ENCODE results near the gene MON1A.

MON1A gene

DNA sequence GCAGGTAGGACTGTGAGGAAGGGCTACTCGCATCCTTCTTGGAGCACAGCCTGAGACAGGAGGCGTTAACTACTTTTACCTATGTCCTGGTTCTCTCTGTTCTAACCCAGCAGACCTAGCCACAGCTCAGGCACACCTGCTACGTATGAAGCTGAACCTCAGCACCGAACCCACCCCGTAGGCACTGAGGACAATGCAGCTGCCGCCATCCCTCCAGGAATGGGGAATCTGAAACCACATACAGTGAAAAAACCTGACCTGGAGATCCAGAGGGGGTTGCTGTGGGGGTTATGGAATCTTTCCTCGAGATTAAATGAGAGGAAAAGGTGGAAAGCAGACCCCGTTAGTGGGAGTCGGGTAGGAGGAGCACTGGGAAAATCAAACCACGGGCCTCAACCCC lies 40.3 kb downstream of the MON1A start:
- no peak for DNase-seq (ENCODE audit: low read depth in 2 of 2)

DNA sequence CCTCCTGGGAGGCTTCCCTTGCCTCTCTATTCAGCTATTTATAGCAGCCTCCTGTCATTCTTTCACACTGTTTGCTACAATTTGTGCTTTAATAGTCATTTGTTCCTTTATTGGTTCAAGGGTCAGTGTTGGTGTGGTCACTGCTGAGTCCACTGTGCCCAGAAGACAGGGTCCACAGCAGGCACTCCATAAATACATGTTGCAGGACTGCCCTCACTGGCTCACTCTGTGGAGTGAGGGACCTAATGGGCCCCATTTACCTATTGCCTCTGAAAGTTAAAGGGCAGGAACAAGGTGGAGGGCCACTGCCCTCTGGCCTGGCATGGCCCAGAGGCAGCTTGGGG lies 42.7 kb downstream of the MON1A start:
- no peak for DNase-seq (ENCODE audit: low read depth in 2 of 2)

DNA sequence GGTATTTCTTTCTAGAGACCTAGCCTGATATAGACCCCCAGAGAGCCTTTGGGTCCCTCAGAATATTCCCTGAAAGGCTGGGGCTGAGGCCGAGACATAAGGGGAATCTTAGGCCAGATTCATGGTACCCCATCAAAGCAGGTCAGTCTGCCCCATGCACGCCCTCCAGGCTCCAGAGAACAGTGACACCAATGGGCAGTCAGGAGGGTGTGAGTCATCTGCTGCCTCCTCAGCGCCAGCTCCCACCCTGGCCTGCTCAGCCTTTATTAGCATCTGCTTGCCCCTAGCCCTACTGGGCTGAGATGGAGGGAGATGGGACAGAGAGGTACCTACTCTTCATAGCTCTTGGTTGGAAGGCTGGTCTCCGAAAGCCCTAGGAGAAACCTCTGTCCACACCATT lies 45.6 kb downstream of the MON1A start:
- DNase-seq (ENCODE audit: low read depth in 2 of 2) = no peak

DNA sequence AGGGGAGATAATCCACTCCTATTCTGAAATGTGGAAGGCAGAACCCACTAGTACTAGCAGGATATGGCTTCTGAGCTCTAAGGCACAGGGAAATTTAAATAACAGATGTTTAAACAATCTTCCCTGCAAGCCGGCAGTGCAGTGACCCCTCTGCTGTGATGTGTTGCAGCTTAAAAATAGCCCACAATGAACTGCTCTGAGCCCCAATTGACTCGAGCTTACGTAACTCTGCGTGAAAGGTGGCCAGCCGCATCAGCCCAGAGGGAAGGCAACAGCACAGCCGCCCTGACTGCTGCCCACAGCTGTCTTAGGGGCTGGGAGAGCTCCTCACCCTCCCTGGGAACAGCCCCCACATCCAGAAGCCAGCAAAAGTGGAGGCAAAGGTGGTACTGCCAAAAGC lies 47.4 kb downstream of the MON1A start:
- DNase-seq (ENCODE audit: low read depth in 2 of 2) = no peak

DNA sequence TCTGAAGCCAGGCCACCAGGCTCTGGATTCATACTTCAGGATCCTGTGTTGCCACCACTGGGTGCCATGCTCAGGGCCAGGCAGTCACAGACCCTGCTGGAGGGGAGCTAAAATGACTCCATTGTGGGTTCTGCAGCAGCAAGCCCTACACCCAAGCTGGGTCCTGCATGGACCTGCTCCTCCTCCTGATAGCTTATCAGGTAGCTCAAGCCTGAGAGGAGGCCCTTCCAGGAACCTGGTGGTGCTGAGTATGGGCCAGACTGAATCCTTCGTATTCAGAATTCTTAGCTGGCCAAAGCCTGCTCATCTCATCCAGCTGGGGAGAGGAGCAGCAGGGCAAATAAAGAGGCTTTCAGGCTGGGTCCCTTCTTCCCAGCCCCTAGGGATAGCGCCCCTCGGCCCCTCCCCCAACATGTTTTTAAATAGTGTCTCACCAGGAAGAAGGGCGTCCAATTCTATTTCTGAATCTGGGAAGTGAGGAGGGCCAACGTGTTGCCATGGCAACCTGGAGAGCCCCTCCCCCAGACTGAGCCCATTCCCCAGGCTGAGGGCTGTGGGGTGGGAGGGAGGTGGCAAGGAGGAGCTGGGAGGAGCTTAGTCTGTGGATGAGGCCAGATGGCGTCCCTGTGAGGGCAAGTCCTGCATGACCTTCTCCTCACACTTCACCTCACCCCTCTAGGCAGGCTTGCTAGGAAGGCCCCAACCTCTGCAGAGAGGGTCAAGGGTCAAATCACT lies 48.9 kb downstream of the MON1A start:
- DNase-seq (ENCODE audit: low read depth in 2 of 2) = no peak

DNA sequence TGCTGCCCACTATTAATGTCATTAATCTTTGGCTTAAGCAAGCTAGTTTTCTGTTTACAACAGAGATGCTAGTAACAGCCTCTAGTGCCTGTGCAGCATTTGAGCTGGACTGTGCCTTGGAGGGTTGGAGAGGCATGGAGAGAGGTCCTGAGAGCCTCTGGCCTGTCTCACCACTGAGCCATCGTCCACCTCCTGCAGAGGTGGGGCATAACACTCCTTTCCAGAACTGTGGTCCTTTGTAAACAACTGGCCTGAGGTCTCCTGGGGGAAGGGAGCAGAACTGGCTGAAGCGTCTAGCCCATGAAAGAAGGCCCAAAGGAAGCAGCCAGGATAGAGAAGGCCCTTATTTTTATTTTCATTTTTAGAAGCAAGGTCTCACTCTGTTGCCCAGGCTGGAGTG lies 49.9 kb downstream of the MON1A start:
- no peak for DNase-seq (ENCODE audit: low read depth in 2 of 2)

DNA sequence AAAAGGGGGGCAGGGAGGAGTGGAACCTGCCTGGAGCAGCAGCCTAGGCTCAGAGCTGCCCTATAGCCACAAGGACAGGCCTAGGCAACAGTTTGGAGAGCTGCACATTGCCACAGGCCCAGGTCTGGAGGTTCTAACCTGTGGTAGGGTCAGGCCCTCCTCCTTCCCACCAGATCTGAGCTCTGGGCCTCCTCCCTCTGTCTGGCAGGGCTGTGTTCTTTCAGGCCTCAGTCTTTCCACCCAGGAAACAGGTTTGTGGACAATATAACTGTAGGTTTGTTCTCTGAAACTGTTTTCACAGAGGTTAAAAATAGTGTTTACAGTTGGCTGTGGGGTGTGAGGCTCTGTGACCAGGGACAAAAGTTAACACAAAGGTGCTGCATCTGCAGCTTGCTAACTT lies 50.9 kb downstream of the MON1A start:
- no peak for DNase-seq (ENCODE audit: low read depth in 2 of 2)

DNA sequence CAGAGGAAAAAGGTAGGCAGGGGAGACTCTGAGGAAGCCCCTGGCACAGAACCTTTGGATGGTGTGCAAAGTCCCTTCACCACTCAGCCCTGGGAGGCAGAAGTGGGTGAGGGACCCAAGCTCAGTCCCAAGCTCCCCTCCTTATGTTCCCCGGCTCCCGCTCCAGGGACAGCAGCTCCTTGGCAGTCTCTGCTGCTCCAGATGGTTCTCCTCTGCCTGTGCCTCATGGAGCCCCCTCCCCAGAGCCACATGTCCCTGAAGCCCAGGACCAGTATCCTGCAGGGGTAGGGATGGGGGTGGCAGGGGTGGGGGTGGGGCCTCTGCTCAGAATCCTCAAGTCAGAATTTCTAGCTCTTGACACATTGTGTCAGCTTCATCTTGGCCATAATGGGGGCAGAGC lies 51.9 kb downstream of the MON1A start:
- no peak for DNase-seq (ENCODE audit: low read depth in 2 of 2)

DNA sequence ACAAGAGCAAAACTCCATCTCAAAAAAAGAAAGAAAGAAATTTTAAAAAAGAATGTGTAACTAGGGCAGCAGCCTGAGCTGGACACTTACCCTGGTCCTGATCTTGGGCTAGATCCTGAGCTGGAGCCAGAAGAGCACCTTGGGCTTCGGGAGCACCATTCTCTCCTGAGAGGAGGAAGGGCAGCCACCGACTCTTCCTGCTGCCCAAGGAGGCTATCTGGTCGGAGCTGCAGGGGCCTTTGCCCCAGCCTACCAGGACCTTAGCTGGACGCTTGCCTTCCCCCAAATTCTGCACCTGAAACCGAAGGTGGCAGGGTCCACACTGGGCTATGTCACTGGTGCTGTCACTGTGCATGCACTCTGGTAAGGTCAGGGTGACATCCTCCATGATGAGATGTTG lies 53.0 kb downstream of the MON1A start:
- DNase-seq (ENCODE audit: low read depth in 2 of 2) = no peak

DNA sequence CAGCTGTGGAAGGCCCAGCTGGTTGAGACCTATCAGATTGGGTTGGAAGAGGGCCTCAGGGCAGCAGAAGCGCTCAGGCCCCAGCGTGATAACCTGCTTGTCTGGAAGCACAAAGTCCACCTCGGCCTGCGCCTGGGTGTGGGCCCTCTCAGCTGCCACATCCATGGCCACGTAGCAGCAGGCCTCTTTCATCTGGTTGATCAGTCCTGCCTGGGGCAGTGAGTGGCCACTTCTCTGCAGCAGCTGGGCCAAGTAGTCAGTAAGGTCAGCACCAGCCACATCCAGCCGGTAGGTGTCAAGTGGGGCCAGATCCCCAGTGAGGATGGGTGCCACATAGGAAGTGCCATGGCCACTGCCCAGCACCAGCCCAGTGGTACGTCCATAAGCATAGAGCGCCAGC lies 56.0 kb downstream of the MON1A start:
- DNase-seq (ENCODE audit: low read depth in 2 of 2) = no peak

DNA sequence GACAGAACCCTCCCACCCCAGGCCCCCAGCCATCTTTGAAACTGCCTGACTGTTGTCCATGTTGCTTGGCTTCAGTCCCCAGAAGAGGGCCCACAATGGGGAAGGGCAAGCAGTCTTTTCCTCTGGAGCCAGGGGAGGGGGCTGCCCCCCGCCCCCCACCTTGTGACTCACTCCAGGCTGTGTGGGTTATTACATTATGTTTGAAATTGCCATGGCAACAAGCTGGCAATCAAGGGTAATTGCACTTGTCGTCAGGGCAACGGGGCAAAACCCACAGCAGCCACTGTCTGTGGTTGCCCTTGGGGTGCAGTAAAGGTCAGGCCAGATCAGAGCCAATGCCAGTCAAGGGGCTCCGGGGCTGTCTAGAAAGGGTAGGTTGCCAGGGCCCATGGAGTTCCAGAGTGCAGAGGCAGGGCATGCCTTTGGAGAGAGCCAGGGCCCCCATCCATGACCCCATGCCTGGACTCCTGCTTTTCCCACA lies 56.8 kb downstream of the MON1A start:
- DNase-seq (ENCODE audit: low read depth in 2 of 2) = no peak

DNA sequence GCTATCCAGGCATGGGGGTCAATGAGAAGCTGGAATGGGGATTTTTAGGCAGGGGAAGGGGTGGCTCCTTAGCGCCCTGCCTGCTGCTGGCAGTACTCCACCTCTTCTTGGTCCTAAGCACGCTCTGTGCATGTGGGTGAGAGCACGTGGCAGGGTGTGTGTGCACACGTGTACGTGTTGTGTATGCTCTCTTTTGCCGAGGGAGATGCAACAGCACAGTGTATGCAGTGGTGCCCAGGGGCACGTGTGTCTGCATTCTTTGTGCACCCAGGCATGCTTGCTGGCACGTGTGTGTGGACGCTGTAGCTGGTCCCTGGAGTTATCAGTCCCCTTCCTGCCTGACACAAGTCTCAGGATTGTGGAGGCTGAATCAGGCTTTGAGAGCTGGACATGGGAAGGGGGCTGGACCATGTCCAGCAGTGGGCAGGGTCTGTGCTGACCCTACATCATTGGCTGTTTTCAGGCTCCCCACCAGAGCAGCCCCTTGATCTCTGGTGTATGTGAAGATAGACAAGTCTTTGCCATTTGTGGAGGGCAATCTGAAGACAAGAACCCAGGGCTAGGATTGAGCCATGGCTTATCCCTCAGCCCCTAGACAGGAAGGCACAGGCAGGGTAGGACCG lies 58.0 kb downstream of the MON1A start:
- no peak for DNase-seq (ENCODE audit: low read depth in 2 of 2)

DNA sequence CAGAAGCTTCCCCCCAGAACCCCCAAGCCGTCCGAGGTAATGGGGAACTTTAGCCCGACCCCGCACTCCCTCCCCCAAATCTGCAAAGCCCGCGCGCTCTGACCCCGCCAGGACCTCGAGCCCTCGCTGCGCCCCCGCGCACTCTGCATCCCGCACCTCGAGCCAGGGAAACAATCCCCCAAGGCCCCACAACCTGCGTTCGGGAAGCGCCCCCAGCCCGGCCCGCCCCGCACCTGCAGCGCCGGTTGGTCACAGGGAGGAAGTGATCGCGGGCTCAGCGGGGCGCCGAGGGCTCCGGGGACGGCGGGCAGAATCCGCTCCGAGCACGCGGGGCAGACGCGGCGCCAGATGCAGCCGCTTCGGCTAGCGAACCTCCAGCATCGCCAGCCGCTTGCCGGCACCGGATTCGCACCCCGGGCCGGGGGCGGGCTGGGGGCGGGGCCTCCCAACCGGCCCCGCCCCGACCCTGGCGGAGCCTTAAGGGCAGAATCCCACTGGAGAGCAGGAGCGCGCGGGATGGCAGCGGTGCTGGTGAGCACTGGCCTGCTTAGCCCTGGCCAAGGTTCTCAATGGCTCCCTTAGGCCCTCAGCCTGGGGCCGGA lies 60.0 kb downstream of the MON1A start, which contains the start of gene CAMKV:
CAMKV (minus strand) TSS at position 382 of the 602 bp plus-strand sequence. CDS start 7,518 bp downstream, outside the sequence.
- no peak for DNase-seq (ENCODE audit: low read depth in 2 of 2)

DNA sequence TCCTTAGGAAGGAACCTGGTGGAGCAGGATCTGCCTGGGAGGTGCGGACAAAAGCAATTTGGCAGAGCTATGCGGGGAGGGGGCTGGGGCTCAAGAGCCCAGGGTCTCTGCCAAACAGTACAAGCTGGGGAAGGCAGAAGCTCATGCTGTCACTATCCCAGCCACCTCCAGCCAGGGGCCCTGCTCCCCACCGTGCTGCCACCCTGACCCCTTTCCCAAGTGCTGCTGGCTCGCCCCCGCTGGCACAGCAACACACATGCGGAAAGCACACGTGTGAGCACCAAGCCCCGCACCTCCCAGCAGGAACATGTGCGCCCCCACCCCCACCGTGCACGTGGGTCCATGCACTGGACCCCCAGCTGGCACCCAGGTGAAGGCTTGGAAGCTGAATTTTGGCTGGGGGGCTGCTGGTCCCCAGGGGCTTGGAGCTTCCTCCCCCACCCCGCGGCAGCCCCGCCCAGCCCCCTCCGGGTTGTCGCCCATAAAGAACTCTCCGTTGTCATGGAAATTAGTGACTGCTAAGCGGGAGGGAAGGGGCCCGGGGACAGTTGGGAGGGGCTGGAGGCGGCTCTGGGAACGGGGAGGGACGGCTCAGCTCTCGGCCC lies 60.6 kb downstream of the MON1A start:
- DNase-seq (ENCODE audit: low read depth in 2 of 2) = no peak

DNA sequence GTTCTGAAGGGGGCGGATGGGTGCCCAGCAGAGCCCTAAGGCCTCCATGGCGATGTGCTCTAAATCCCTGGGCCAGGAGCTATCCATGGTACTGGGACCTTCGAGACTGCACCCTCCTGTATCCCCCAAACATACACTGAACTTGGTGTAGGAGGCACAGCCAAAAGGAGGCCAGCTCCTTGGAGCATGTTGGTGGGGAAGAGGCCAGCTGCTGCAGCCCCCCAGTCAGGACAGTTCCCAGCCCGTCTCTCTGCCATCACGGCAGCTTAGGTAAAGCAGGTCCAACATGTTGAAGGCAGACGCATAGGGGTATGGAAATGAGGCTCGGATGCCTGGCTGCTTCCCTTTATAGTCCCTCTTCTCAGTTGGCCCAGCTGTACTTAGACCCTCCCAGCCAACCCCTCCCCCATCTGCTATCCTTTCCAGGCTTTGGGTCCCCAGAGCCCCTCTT lies 61.7 kb downstream of the MON1A start:
- no peak for DNase-seq (ENCODE audit: low read depth in 2 of 2)

DNA sequence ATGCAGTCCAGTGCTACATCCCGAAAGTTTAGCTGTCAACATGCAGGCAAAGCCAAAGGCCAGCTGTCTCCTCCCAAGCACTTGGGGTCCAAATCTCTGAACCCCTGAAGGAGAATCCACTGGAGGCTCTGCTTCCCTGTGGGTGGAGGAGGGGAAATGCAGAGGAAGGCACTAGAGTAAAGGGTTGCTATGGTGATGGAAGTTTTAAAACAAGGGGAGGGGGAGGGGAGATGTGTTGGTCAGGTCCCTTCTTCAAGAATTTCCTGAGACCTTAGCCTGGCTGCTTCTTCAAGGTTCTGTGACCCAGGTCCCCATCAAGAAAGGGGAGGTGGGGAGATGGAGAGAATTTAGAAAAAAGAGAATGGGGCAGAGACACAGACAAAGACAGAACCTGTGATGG lies 62.2 kb downstream of the MON1A start:
- DNase-seq (ENCODE audit: low read depth in 2 of 2) = no peak

DNA sequence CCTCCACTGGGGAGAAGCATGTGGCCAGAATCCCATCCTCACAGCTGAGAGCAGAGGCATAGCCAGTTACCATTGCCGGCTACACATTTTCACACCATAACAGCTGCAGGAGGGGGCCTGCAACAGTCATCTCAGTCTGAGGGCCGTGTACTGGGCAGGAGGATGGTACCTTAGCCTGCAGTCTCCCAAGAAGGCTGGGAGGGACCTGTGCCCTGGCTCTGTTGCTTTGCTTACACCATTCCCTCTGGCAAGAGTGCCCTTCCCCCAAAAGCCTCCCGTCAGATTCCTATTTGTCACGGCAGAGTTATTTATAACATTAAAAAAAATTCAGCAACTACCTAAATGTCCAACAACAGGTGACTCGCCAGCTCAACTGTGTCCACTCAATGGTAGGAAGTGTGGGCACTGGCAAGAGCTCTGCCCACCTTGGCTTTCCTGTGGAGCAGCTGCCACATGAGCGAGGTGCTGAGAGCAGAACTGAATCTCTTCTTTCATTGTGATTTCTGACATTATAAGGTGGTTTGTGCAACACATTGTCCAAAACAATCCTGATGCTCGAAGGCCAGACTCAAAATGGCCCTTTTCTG lies 64.3 kb downstream of the MON1A start:
- DNase-seq (ENCODE audit: low read depth in 2 of 2) = no peak

DNA sequence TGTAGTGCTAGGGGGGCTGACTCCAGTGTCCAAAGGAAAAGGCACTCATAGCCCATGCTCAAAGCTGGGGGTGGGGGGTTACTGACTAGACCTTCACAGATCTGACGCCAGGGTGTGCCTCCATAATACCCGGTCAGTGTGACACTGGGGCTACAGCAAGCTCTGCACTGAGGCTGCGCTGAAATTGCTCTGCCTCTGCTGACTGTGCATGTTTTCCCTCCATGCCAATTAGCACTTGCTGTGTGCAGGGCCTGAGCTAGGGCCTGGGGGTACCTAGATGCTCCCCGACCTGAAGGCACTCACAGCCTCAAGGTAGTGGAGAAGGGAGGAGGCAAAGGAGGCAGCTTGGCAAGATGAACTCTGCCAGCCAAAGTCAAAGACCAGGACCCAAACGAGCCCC lies 65.1 kb downstream of the MON1A start:
- DNase-seq (ENCODE audit: low read depth in 2 of 2) = no peak

DNA sequence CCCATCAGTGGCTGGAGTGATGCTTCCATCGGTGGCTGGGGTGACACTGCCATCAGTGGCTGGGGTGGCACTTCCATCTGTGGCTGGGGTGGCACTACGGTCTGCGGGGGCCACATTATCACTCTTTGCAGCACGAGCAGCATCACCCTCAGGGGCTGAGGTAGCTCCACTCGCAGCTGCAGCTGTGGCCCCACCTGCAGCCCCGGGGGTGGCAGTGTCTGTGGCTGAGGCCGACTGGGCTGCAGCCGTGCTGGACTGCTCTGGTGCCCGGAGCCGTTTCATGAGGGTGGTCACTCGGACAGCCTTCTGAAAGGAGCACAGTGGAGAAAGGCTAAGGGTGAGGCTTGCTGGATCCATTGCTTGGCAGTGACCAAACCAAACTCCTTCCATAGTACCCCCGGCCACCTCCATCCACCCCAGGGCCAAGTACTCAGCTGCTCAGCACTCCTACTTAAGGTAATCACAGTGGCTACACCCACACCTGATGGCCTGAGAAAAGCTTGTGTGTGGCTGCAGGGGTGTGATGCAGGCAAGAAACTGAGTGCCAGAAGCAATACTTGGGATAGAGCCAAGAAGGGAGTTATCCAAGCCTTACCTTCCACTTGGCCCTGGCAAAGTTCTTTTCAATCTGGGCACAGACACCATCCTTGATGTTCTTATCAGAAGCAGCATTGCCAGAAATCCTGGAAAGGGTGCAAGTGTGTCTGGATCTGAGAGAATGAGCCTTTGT lies 69.9 kb downstream of the MON1A start:
- no peak for DNase-seq (ENCODE audit: low read depth in 2 of 2)

Measured in stimulated activated CD4-positive, alpha-beta T cell treated with anti-CD3 and anti-CD28 coated beads, Interleukin-1b, Interleukin-23, amount 100 ng/mL, for 4 hours (primary cell).